ENCODE measurements around the gene ECT2.
"Not testable (repeated sequence)": the region's sequence is repeated elsewhere in the genome, so short reads cannot be mapped to it uniquely, and the experiment has no call there.

The ECT2 gene

DNA sequence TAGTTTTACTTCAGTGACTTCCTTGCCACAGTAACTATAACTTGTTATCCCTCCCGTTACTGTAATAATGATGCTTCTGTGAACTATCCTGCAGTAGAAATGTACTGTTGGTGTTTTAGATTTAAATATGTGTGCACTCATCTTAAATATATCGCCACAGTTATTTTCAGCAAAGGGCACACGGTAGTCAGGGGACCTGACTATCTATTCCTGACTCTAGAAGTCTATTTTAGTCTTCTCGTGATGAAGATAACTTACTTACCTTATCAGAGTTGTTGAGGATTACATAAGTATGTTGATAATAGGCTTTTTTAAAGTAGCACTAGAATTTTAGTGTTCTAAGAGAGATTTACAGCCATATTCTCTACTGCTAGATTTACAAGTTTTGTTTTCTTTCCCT lies 65.3 kb downstream of the ECT2 start:
- no peak for DNase-seq

- no peak for DNase-seq
Observed at GRCh38 chr3:172816281-172816680, 65.8 kb downstream of the ECT2 start.

- no peak for DNase-seq
Observed at GRCh38 chr3:172816968-172817367, 66.4 kb downstream of the ECT2 start.

DNA sequence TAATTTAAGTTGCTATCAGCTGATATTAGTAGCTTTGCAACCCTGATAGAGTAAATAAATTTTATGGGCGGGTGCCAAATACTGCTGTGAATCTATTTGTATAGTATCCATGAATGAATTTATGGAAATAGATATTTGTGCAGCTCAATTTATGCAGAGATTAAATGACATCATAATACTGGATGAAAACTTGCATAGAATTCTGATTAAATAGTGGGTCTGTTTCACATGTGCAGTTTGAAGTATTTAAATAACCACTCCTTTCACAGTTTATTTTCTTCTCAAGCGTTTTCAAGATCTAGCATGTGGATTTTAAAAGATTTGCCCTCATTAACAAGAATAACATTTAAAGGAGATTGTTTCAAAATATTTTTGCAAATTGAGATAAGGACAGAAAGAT lies 70.0 kb downstream of the ECT2 start:
- no peak for DNase-seq

DNA sequence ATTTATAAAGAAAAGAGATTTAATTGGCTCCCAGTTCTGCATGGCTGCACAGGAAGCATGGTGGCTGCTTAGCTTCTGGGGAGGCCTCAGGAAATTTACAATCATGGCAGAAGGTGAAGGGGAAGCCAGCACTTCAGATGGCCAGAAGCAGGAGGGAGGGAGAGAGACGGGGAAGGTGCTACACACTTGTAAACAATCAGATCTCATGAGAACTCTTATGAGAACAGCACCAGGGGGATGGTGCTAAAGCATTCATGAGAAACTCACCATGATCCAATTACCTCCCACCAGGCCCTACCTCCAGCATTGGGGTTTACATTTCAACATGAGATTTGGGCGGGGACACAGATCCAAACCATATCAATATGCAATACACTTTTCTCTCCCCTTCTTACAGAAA lies 73.7 kb downstream of the ECT2 start:
- no peak for DNase-seq

GRCh38 chr3:172827231-172827630 lies 76.7 kb downstream of the ECT2 start:
- DNase-seq, result not testable (repeated sequence)

DNA sequence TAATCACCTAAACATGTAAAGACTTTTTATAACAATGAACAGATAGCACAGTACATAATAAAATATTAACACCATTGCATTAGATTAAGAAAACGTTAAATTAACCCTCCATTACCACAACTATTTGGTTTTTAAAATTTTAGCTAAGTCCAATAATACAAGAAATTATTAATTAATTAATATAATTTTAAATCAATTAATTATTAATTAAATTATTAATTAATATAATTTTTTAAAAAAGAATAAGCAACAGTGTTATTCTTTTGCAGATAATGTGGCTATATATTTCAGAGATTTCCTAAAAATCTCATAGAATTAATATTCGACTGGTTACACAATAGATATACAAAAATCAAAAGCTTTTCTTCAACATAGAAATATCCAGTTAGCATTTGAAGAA lies 82.5 kb downstream of the ECT2 start:
- no peak for DNase-seq

DNA sequence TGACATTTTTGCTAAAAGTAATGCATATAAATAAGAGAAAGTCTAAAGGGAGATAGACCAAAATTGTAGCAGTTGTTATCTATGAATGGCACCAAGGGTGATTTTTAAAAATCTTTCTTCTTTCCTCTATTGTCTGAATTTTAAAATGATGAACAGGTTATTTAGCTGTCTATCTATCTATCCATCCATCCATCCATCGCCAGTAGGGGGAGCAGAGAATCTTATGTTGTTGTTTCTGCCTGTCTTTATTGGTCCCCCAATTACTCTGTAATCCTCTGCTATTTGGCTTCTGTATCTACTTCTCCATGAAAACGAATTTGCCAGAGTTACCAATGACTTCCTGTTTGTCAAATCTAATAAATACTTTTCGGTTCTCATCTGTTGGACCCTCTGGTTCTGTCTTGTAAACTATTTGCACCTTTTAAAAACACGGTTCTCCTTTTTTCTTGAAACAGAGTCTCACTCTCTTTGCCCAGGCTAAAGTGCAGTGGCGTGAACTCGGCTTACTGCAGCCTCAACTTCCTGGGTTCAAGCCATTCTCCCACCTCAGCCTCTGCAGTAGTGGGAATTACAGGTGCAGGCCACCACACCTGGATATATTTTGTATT lies 86.0 kb downstream of the ECT2 start:
- DNase-seq, result peak; percentile 1

GRCh38 chr3:172839679-172840078 lies 89.2 kb downstream of the ECT2 start:
- DNase-seq, result no peak

DNA sequence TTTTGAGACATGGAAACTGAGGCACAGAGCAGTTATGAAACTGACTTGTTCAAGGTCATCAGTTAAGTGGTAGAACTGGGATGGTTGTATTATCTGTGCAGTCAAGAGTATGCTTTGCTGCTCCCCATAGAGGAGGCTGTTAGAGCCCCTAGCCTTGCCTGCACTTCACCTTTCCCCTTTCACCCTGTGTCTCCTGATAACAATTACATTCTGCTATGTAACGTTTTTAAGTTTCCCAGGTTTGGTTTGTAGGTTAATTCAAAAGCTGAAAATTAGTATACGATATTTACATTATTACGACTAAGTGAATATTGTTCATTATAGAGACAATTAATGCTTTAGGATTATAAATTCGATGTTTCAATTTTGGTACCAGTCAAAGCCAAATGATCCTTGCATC lies 89.9 kb downstream of the ECT2 start:
- no peak for DNase-seq

GRCh38 chr3:172840913-172841312 lies 90.4 kb downstream of the ECT2 start:
- no peak for DNase-seq

GRCh38 chr3:172844428-172844827 lies 93.9 kb downstream of the ECT2 start:
- DNase-seq, result no peak

GRCh38 chr3:172846103-172846561 lies 95.6 kb downstream of the ECT2 start:
- DNase-seq, result no peak

DNA sequence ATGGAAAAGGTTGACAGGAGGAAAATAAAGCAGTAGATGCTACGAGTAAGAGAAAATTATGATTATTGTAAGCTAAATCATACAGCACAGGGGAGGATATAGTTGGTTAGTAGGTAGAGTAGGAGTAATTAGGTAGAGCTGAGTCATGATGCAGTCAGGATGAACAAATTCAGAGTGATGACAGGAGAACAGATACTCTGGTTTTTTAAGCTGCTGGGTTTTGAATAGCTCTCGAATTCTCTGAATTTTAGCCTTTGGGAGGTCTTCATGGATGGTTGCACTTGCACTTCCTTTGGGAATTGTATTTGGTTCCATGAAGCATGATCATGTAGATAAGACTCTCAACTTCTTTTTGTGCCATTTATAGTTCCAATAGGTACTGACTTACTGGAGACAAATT lies 96.2 kb downstream of the ECT2 start:
- no peak for DNase-seq

DNA sequence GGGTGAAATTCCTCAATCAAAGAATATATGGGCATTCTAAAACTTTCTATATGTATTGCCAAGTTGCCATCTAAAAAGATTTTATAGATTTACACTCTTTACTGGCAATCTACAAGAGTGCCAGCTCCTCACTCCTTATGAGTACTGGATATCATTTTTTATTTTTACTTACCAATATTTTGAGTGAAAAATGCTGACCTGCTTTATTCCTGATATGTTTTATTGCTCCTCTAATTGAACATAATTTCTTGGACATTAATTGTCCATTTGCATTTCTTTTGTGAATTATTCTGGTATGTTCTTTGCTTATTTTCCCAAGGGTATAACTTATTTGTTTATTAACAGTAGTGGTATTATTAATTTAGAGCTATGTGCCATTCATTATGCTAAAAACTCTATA lies 96.8 kb downstream of the ECT2 start:
- no peak for DNase-seq

GRCh38 chr3:172848910-172849309 lies 98.4 kb downstream of the ECT2 start:
- DNase-seq, result no peak

- DNase-seq, result no peak
Observed at GRCh38 chr3:172853005-172853404, 102.5 kb downstream of the ECT2 start.

- DNase-seq, result no peak
Observed at GRCh38 chr3:172853921-172854666, 103.6 kb downstream of the ECT2 start.

- DNase-seq, result no peak
Observed at GRCh38 chr3:172855037-172855436, 104.5 kb downstream of the ECT2 start.

DNA sequence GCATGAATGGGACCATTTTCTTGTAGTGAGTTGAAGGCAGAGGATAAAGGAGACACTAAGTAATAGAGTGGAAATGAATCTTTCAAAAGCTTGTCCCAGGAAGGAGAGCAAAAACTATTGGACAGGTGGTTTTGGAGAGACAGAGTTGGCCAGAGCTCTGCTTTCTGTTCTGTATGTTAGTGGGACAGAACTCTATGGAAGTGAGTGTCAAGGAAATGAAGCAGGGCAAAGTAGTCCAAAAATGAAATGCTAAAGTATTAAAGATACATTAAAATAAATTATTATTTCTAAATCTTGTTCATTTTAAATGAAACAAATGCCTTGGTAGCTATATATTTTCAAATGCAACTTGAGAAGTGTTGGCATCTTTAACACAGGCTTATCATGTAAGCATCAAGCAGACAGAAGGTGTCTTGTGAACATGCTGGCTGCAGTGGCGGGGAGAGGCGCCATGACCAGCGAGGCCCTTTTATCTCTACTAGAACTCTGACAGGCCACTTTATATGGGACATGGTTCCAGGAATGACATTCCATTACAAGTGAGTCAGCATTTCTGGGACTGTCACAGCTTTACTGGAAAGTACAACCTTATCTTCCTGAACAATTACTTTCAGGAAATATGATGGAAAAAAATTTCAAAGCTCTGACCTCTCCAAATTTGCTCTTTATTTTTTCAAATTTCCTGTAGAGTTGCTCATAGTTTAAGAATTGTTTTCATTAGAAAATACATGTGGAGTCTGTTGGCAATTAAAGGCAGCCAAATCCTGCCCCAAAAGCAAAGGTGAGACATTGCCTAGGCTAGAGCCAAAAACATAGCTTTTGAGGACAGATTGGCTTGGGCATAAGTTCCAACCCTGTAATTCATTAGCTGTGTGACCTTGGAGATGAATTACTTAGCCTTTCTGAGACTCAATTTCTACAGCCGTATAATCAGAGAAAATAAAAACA lies 106.5 kb downstream of the ECT2 start:
- no peak for DNase-seq

DNA sequence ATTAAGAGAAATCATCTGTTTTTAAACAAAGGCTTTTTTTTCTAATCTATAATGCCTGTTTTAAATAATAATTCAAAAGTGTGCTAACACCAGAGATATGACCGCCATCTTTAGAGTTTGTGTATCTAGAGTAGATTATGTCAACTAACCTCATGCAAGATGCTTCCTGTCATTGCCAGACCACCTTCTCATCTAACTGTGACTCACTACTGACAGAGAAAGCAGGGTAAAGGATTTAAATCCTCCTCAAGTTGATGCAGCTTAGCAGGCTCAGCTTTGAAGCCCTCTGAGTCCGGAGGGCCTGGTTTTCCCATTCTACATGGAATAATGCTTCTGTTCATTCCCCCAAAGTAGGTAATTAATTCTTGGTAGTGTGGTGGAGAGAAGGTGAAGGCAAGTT lies 108.5 kb downstream of the ECT2 start:
- no peak for DNase-seq

GRCh38 chr3:172866726-172867350 lies 116.3 kb downstream of the ECT2 start:
- DNase-seq, result not testable (repeated sequence)

- no peak for DNase-seq
Observed at GRCh38 chr3:172868582-172869200, 118.2 kb downstream of the ECT2 start.

Data from CD4-positive, alpha-beta T cell treated with Interleukin-12 subunit alpha and Interleukin-12 subunit beta, for 1 hour (primary cell).